Activated CD8-positive, alpha-beta memory T cell treated with anti-CD3 and anti-CD28 coated beads for 24 hours (primary cell): Measurements from ENCODE around the gene RPL3.

Source experiments
- DNase-seq: peaks from one replicate; pipeline ENCODE4 v3.0.0-alpha.2; 2020

The RPL3 gene

GRCh38 chr22:39279170-39279850, 40.1 kb downstream of the RPL3 start:
- no peak for DNase-seq

GRCh38 chr22:39278040-39278439, 41.4 kb downstream of the RPL3 start:
- no peak for DNase-seq

GRCh38 chr22:39277142-39277607, 42.2 kb downstream of the RPL3 start:
- DNase-seq = no peak

- no peak for DNase-seq
Observed at GRCh38 chr22:39276440-39277141, 42.8 kb downstream of the RPL3 start.

- no peak for DNase-seq
Observed at GRCh38 chr22:39275814-39276439, 43.5 kb downstream of the RPL3 start.

GRCh38 chr22:39273950-39274887, 45.2 kb downstream of the RPL3 start:
- no peak for DNase-seq

- no peak for DNase-seq
Observed at GRCh38 chr22:39270792-39271191, 48.6 kb downstream of the RPL3 start.

GRCh38 chr22:39270280-39270679, 49.1 kb downstream of the RPL3 start:
- no peak for DNase-seq

GRCh38 chr22:39269095-39269790, 50.2 kb downstream of the RPL3 start:
- DNase-seq = no peak

- no peak for DNase-seq
Observed at GRCh38 chr22:39268645-39269044, 50.8 kb downstream of the RPL3 start.

GRCh38 chr22:39267974-39268373, 51.4 kb downstream of the RPL3 start:
- no peak for DNase-seq

- no peak for DNase-seq
Observed at GRCh38 chr22:39266398-39267030, 52.9 kb downstream of the RPL3 start.

- DNase-seq = no peak
Observed at GRCh38 chr22:39265143-39265886, 54.1 kb downstream of the RPL3 start.

GRCh38 chr22:39264349-39265038, 54.9 kb downstream of the RPL3 start:
- no peak for DNase-seq

GRCh38 chr22:39263626-39264348, 55.6 kb downstream of the RPL3 start:
- no peak for DNase-seq
